Stimulated activated CD4-positive, alpha-beta T cell treated with anti-CD3 and anti-CD28 coated beads, Interleukin-2, amount 100 ng/mL, for 48 hours (primary cell): ENCODE results near the gene CRIM1.

Source experiments
- DNase-seq, 2 donors: peaks; one replicate each; pipeline ENCODE4 v3.0.0-alpha.2; 2020

CRIM1 gene

DNA sequence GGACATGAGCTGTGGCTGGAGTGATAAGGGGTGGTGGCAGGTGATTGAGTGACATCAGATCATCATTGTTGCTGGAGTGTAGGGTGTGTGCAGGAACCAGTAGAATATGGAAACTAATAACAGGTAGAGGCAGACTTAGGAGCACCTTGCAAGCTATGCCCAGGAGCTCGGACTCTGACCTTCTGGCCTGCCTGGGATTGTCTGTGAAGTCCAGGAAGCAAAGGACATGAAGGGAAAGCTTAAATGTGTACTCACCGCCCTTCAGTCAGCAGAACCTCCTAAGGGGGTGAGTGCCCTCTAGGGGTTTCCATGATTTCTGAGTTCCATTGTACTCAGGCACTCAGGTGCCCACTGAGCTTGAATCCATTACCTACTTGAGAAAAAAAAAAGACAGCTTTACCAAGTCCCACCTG, 104.2 kb downstream of the CRIM1 start:
- no peak for DNase-seq

DNA sequence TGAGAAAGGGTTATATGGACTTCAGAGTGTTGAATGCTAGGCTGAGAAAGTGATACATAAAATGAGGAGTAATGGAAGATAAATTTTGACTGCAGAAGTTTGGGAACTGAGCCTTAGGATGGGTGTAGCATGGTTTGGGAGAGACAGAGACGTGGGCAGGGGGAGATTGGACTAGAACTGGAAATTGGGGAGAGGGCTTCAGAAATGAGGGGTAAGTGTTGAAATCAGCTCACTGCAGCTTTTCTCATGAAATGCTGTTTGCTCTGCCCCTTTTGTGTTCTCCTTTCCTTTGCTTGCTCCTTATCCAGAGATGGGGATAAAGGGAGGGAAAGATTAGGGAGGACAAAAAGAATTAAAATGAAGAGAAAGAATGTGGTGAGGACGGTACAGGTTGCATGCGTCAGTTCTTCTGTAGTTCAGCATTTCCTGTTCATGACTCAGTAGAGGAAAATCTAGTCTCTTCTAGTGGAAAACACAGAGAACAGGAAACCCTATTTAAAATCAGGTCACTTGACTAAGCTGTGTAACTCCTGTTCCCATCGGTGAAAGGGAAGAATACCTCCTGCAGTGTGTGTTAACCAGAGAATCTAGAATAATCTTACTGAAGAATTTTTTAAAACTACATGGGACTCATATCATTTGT, 105.6 kb downstream of the CRIM1 start:
- DNase-seq = no peak

DNA sequence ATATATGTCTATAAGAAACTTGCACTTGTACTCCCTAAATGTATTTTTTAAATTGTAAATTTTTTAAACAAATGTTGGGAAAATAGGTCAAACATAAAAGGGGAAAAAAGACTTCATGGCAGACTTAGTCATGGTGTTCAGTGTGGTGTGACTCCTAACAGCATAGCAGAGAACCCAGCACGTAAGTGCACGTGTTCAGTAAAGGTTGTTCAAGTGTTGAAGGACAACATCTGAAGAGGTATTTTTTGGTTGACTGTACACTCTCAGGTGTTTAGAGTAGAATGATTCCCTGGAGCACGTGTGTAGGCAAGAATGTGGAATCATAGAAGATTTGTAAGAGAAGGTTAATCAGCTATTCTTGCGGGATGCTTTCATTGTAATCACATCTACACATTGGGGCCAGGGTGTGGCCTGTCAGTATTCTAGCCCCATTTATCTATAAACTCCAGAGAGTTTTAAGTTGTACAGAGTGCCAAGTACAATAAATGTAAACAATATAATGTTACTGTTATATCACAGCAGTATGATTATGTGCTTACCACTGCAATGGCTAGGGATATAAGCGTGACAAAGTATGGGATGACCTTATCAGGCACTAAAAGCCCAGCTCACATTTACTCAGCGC, 106.8 kb downstream of the CRIM1 start:
- DNase-seq = no peak

DNA sequence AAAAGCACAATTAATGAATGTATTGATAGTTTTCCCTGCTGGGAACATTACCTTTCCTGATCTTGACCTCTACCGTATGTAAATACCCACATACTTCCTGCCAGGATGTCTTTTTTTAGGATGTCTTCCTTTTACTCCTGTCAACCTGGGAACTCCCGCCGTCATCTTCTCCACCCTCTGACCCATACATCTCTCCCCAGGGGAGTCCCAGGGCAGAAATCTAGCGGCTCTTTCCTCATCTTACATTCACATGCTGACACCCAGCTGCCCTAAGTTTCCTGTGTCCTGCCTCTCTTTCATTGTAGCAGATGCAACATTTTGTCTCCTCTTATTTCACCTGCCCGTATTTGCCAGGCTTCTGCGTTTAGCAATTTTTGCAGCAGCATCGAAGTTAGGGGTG, 107.8 kb downstream of the CRIM1 start:
- no peak for DNase-seq

DNA sequence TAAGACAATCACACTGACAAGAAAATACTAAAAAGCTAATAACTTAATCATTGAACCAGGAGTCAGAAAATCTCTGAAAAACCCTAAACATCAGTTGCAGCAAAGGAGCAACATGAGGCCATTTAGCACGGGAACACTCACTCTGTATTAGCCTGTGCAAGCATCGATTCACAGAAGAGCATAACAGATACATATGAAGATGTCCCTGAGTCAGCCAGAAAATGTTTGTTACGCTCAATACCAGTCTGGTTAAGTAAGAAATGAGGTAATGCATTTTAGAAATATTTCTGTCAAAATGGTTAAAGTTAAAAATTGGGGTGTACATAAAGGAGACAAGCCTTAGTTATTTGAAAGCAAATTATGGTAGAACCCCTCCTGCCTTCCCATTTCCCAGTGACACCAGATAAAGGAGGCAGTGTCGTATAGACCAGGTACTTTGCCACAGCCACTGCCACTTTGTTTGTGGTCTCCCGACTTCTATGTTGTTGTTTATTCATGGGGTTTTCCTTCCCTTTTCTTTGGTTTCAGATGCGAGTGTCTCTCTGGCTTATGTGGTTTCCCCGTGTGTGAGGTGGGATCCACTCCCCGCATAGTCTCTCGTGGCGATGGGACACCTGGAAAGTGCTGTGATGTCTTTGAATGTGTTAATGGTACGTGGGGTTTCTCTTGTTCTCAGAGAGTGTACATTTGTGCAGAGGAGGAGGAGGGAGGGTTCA, 108.6 kb downstream of the CRIM1 start:
- no peak for DNase-seq

DNA sequence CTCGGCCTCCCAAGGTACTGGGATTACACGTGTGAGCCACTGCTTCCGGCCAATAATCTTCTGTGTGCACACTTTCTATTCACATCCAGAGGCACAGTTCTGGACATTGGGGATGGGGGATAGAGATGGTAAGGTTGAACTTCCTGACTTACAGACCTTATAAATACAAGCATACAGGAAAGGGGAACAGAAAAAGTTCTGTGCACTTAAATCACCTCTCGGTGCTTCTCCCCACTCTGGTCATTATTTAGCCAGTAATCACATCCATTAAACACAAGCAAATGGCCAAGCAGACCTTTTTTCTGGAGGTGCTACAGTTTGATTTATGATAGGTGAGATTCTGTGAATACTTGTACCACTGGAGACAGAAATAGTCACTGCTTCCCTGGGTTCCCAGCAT, 110.6 kb downstream of the CRIM1 start:
- DNase-seq = no peak

DNA sequence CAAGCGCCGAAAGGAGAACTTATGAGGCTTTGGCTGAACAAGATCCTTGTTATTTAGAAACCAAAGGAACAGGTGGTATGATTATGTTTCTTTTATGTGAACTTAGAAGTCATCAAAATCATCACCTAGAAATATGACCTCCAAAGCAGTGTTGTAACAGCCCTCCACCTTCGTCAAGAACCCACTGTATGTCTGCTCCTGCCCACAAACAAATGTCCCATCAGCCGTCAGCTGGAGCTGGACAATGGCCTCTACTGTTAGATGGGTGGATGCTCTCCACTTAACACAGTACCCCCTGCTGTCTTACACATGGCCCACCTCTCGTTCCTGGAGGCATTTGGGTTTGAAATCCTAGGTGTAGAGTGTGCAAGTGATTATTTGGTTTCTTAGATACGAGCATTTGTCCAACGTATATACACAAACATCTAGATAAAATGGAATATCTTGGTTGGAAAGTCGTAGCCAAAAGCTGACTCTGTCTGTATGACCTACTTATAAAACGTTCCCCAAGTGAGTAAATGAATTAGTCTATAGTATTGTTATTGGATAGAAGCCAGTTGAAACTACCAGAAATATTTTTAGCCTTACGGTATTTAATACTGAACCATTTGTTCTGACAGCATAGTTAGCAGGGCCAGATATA, 113.0 kb downstream of the CRIM1 start:
- no peak for DNase-seq

DNA sequence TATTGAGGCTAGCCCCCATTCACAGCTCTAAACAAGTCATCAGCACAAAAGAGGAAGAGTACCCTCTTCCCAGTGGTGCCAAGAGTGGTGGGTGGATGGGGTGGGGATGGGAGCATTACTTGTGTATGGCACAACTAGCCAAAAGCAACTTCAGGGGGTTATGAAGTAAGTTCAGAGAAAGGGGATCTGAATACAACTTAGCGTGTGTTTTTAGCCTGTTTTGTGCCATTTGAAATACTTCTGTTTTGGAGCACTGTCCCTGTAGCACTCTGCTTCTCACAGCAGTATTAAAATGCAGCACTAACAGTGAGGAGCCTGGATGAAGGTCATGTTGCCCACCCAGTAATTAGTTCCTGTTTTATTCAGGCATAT, 113.5 kb downstream of the CRIM1 start:
- no peak for DNase-seq

DNA sequence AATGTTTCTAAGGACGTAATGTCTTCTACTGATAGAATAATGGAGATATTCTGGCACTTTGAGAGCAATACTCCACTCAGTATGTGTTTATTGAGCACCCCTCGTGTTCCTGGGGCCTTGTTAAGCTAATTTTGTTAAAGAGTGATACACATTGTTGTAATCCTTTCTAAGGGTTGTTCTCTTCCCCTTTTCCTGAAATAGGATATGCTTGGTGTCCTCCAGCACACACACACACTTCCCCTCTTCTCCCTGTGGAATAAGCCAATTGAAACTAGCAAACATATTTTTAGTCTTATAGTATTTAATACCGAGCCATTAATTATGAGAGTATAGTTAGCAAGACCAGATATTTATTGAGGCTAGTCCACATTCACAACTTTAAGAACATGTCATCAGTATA, 114.1 kb downstream of the CRIM1 start:
- no peak for DNase-seq

DNA sequence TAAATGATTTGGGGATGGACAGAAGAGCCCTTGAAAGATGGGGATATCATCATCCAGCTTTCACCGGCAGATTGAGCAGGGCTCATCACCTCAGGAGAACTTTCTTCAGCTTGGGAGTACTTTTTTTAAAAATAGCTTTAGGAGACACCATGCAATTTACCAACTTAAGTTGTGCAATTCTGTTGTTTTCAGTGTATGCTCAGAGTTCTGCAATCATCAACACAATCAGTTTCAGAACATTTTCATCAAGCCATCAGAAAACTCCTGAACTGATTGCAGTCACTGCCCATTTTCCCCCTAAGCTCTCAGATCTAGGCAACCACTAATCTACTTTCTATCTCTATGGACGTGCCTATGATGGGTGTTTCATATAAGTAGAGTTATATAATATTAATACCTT, 117.7 kb downstream of the CRIM1 start:
- no peak for DNase-seq

DNA sequence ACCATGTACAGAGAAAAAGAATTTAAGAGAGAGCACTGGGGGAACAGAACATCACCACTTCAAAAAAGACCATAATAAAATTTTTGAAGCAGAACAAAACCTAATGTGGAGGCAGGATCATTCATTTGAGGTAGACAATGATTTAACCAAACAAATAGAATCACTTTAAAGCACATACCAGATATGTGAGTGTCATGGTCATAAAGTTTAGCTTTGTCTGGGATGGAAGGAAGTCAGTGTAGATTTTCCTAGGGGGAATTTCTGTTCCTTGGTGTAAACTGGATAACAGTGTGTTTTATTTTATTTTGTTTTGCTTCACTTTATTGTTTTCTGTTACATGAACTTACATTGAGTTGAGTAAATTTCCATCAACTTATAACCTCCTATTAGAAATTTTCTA, 120.8 kb downstream of the CRIM1 start:
- DNase-seq = no peak

DNA sequence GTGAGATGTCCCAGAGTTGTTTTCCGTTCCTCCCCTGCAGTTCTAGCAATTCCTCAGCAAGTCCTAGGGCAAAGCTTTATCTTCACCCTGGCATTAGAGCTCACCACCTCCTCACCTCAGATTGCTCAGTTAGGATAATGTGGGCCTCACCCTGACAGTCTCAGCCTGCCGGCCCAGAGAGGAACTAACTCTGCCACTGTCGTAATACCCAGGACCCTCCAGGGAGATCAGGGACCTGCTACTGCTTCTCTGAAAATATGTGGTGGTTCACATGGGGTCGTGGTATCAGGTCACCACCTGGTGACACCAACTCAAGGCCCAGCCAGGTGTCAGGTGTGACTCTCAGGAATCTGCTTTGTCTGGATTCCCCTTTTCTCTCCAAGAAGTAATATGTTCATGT, 121.7 kb downstream of the CRIM1 start:
- DNase-seq = no peak

DNA sequence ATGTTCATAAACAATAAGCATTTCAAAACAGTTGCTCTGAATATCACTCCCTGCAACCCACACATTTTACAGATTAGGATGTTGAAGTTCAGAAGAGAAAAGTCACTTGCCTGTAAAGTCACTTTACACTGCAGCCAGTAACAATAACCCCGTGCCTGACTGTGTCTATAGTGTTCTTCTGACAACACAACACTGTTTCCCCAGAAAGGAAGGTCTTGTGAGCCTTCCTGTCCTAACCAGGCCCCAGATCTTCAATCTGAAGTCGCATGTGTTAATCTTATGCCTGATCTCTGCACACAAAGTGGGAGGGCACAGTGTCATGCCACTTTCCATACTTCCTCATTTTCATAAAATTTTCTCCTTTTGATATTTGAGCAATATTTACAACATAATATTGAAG, 122.2 kb downstream of the CRIM1 start:
- no peak for DNase-seq

DNA sequence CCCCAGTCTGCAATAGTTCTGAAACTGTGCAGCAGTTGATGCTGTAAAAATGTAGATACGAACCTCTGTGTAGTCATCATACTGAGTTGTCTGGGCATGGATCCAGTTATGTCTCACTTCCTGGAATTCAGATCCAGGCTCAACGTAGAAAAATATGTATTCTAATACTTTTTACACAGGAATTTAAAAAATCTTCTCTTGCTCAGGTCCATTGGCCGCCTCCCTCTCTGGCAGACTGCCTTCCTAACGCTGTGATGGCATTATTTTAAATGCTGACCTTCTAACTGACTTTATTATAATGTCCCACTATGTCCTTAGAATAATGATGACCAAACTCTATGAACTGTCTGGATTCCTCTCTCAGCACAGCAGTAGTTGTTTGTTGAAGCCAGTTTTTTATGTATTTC, 122.8 kb downstream of the CRIM1 start:
- DNase-seq = no peak

DNA sequence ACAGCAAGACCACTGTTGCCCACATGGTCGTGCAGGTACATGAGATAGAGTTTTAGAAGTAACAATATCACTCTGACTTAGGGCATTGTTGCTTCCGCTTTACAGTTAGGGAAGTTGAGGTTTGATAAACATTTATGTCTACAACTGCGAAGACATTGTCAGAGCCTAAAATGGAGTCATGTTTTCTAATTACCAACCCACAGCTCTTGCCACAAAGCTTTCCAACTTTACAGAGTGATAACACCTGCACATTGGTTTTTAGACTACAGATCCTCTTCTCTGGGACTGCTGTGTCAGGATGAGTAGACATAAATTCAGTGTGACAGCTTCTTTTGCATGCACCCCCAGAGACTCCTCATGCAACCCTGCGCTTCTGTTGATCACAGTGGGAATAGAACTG, 123.4 kb downstream of the CRIM1 start:
- DNase-seq = no peak

DNA sequence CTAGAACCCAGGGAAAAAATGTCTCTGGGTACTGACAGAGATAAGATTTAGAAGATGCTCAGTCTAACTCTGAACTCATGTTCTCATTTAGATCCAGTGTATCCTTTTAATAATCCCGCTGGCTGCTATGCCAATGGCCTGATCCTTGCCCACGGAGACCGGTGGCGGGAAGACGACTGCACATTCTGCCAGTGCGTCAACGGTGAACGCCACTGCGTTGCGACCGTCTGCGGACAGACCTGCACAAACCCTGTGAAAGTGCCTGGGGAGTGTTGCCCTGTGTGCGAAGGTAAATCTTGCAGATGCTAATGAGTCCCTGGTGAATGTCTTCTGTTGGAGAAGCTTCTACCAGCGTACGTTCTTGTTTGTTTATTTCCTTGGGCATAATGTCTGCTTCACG, 123.8 kb downstream of the CRIM1 start:
- no peak for DNase-seq

DNA sequence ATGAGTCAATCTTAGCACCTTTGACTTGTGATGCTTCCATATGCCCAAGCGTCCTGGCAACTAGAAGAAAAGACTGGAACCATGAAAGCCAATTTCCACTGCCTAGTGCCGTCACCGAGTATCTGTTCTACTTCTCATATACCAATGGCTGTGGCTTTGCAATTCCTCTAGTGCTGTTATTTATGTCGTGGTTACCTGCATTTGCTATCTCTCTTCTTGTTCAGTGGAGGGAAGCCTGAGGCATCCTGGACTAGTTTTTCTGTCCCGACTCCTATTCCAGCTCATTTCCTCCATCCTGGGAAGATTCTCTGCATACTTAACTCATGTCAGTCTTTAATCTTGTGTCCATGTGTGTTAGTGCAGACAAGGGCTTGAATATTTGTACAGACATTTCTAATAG, 124.5 kb downstream of the CRIM1 start:
- DNase-seq = no peak

DNA sequence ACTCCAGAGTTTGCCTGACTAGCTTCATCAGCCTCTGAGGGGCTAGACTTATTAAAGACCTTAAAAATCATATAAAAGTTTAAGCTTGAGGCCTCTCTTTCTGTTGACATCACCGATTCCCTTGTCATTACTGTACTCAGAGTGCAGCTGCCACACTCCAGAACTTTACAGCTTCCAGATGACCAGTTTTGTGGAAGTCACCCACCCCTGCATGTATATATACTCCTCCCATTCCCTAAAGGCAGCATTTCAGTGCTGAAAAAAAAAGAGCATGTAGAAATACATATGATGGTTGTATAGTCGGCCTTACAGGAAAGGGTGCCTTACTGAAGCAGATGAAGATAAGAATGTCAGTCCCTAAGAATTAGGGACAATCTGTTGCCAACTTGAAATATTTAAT, 125.1 kb downstream of the CRIM1 start:
- no peak for DNase-seq

DNA sequence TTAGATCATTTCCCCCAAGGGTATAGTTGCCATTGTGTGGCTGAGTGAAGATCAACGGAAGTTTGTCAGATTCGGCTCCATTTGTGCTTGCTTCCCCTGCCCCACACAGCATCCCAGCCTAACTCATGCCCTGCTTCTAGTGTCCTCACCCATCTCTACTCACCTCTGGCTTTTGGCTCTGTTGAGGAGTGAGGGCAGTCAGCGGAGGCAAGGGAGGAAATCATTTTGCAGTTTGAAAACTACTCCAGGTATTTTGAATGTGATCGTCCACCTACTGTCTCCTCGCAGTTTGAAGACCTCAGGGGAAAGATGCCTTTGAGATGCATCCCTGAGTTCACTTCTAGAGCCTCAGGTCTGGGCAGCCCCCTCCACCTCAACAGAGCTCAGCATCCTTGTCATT, 126.1 kb downstream of the CRIM1 start:
- no peak for DNase-seq

DNA sequence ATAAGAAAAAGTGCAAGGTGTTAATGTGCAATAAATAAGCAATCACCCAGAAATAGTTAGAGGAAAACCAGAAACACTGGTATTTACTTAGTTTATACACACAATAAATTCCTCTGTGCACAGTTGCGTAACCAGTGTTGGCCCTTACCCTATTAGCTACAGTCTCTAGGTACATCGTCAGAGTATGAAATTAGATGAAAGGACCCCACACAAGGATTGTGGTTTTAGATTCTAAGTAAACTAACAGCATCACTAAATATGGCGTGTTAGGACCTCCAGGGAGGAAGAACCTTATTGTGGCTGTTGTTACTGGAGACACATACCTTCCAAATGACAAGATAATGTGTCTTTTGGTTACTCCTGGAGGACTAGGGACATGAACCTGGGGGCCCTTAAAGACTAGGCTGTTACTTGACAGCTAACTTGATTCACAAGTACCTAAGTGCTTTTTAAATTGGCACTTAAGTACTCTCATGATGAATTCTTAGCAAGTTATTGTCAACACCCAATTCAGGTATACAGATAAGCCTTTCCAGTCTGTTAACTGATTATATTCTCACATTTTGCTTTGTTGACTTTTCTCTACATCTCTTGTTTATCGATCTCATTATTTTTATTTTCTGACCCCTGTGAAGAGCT, 127.1 kb downstream of the CRIM1 start:
- no peak for DNase-seq

DNA sequence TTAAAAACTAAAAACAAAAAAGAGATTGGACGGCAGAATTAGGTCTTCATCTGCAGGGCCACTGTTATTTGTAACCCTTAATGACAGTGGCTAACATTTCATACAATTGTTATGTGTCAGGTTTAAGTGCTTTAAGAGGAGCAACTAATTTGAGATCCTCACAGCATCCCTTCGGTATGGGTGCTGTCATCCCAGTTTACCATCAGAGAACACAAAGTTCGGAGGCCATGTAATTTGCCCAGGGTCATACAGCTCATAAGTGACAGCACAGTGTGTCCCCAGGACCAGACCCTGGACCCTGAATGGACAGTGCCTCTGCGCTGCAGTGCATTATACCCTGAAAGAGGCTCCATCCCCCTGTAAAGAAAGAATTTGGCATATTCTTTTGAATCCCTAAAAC, 127.7 kb downstream of the CRIM1 start:
- DNase-seq = no peak

DNA sequence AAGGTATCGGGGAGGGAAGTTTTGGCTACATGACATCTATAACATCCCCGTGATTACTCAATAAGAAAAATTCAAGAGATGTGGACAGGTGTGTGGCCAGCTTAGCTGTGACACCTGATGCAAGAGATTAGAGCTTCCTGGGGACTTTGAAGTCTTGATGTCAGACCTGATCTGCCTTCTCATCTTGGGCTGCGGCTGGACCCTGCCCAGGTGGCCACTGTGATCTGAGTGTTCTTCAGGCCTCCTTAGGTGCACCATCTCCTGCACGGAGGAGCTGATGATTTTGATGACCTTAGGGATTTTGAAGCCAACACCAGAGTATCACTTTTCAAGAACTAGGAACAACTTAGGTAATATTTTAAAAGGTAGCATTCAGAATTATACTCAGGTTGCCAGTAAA, 128.9 kb downstream of the CRIM1 start:
- DNase-seq = no peak

DNA sequence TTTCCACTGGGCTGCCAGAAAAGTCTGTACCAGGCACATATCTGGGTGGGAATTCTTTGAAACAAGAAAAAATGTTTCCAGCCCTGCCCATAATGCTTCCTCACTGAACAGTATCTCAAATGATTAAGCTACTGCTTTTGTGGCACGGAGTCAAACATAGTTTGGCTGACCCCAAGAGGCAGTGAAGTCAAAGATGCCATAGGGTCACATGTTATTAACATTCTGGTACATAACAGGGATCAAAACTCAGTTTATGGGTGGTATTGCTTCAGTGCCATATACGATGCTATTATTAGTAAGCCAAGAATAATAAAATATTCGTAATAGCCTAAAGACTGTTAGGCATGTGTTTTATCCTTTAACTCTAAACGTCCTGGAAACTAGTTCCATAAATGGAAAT, 129.9 kb downstream of the CRIM1 start:
- no peak for DNase-seq
